GM12878 (cell line): ENCODE results near the gene ACTG1. TPM values are rescaled to one million over a fixed set of nuclear protein-coding genes. Genes with fewer than 3 reads are reported as not detected.

Experiments
- ATAC-seq: fragments of 200-7000 bp; cut with Tn5 transposase; 3 replicates; pipeline ENCODE4 v1.9.1; 2020; ENCODE audit warnings: mild to moderate bottlenecking, moderate library complexity
- BruUV-seq: library from RNA; stranded (reverse); fragments of 400-500 nt; replicated peaks from 2 replicates; lab custom pipeline; 2021; lab: Mats Ljungman, UMichigan
- CTCF ChIA-PET: fragments of 300-600 bp; sonication (Branson Sonifier 250); formaldehyde crosslinking; extraction: SDS; loops from one replicate; lab custom pipeline; 2021; ENCODE audit warnings: inconsistent platforms; lab: Yijun Ruan, JAX
- POLR2A ChIA-PET: fragments of 350-600 bp; formaldehyde crosslinking; extraction: SDS; loops from one replicate; lab custom pipeline; 2021; ENCODE audit warnings: inconsistent platforms; lab: Charles Lee
- RAD21 ChIA-PET: fragments of 300-600 bp; sonication (Branson Sonifier 250); formaldehyde crosslinking; loops from one replicate; lab custom pipeline; 2023; ENCODE audit warnings: antibody characterized with exemption; ENCODE audit not compliant: unreplicated experiment; lab: Charles Lee
- SMC1A ChIA-PET: fragments of 300-600 bp; sonication (Branson Sonifier 250); formaldehyde crosslinking; loops from one replicate; lab custom pipeline; 2023; ENCODE audit not compliant: unreplicated experiment, uncharacterized antibody; lab: Charles Lee
- DNase-seq: peaks from one replicate; pipeline ENCODE4 v3.0.0-alpha.2; 2011; ENCODE audit warnings: low read depth, low spot score
- FAIRE-seq: peaks from 3 replicates; lab custom pipeline; 2011; peaks lifted over from hg19 to GRCh38; lab: Jason Lieb, UNC
- H2AFZ ChIP-seq: 2 replicates; pipeline ENCODE4 v1.6.0; 2011; ENCODE audit warnings: low read depth, low read length, control low read depth; ENCODE audit not compliant: control insufficient read depth
- H3K27ac ChIP-seq: 2 replicates; pipeline ENCODE4 v1.5.1; 2011; ENCODE audit warnings: control low read depth; ENCODE audit not compliant: control insufficient read depth, insufficient read depth
- H3K27me3 ChIP-seq, 2 experiments: replicated peaks in 1 of 2; 2 replicates each; pipeline versions ENCODE4 v1.6.0 to v1.6.1; 2011; ENCODE audit warnings: low read length in 1 of 2; ENCODE audit not compliant: control insufficient read depth in 2 of 2, insufficient read depth in 2 of 2
- H3K36me3 ChIP-seq, 2 experiments: 2 replicates each; pipeline ENCODE4 v1.5.1; 2011; ENCODE audit warnings: low read length in 1 of 2; ENCODE audit not compliant: control insufficient read depth in 2 of 2, insufficient read depth in 2 of 2
- H3K4me1 ChIP-seq: 2 replicates; pipeline ENCODE4 v1.6.1; 2011; ENCODE audit warnings: mild to moderate bottlenecking, low read length, moderate library complexity, mixed read lengths; ENCODE audit not compliant: control insufficient read depth, insufficient read depth
- H3K4me2 ChIP-seq: 2 replicates; pipeline ENCODE4 v1.6.0; 2011; ENCODE audit warnings: control low read depth; ENCODE audit not compliant: control insufficient read depth, insufficient read depth
- H3K4me3 ChIP-seq: fragments of 200-600 bp; sonication (generic); 2 replicates; pipeline ENCODE4 v1.5.1; 2016
- H3K79me2 ChIP-seq: 2 replicates; pipeline ENCODE4 v1.6.0; 2011; ENCODE audit warnings: low read length; ENCODE audit not compliant: control insufficient read depth, insufficient read depth
- H3K9ac ChIP-seq: 2 replicates; pipeline ENCODE4 v1.8.0; 2011; ENCODE audit warnings: low read length, control low read depth, mixed read lengths; ENCODE audit not compliant: control insufficient read depth, insufficient read depth
- H3K9me3 ChIP-seq: replicated peaks from 3 replicates; pipeline ENCODE4 v1.5.1; 2011; ENCODE audit warnings: mild to moderate bottlenecking, low read length; ENCODE audit not compliant: control insufficient read depth, insufficient read depth
- H4K20me1 ChIP-seq: 2 replicates; pipeline ENCODE4 v1.6.0; 2011; ENCODE audit not compliant: control insufficient read depth, insufficient read depth
- HCFC1 ChIP-seq: fragments of 150-350 bp; IDR thresholded peaks from 2 replicates; pipeline ENCODE4 v1.6.1; 2014; ENCODE audit warnings: low read length
- MTA3 ChIP-seq: IDR thresholded peaks from 2 replicates; pipeline ENCODE4 v1.6.1; 2012; ENCODE audit warnings: low read length, inconsistent platforms, borderline replicate concordance
- POU2F2 ChIP-seq: IDR thresholded peaks from 3 replicates; pipeline ENCODE4 v1.6.1; 2011; ENCODE audit warnings: low read depth, mild to moderate bottlenecking, low read length, borderline replicate concordance
- RCOR1 ChIP-seq: conservative IDR thresholded peaks from 2 replicates; pipeline ENCODE4 v1.6.1; 2012; ENCODE audit warnings: low read depth, low read length, improper control_type of control experiment
- SMARCA5 ChIP-seq: fragments of 450-650 bp; IDR thresholded peaks from 2 replicates; pipeline ENCODE4 v1.6.1; 2017; ENCODE audit warnings: mild to moderate bottlenecking
- WGBS: methylation state at CpG from one replicate; pipeline ENCODE4 v1.1.6; 2016; ENCODE audit warnings: low lambda C conversion rate; ENCODE audit not compliant: insufficient replicate concordance, insufficient coverage; ENCODE audit errors: missing lambda C conversion rate; 5-methylcytosine and 5-hydroxymethylcytosine counted together
- in situ Hi-C: fragments of 300-500 bp; cut with MboI; formaldehyde crosslinking; loops from 9 replicates; pipeline ENCODE4 v1.14.3; 2018; ENCODE audit warnings: mixed read lengths
- intact Hi-C: fragments of 100-400 bp; cut with micrococcal nuclease; formaldehyde crosslinking; loops from one replicate; pipeline ENCODE4 v1.14.2; 2022; ENCODE audit not compliant: unreplicated experiment
- polyA plus RNA-seq, 11 experiments: library from polyadenylated mRNA; depleted of rRNA in 4 of 11; unstranded in 6 of 11; stranded (reverse) in 5 of 11; fragments of >200 nt; fragmentation: Nextera tagmentation in 4 of 11; fragmentation: Illumina TruSeq in 1 of 11; extraction: Ambion mirVana in 4 of 11; extraction: Trizol in 1 of 11; gene quantifications; 1 replicate in 1 of 11; 2 replicates in 10 of 11; pipeline versions ENCODE4 v1.2.1 to v1.2.3, GENCODE V29; 2011 to 2016; ENCODE audit warnings: inconsistent platforms in 2 of 11, missing spikeins in 2 of 11, low read depth in 1 of 11
- total RNA-seq, 4 experiments: library from RNA; depleted of rRNA in 3 of 4; stranded (reverse); fragments of >200 nt in 3 of 4; fragmentation: Illumina TruSeq in 1 of 4; extraction: Trizol in 1 of 4; gene quantifications; 2 replicates each; pipeline versions ENCODE4 v1.2.1 to v1.2.3, GENCODE V29; 2013 to 2021
- TF ChIP-seq, protein P1 (sequence below): fragments of 450-650 bp; IDR thresholded peaks from 2 replicates; pipeline ENCODE4 v1.6.1; 2016; ENCODE audit warnings: mild to moderate bottlenecking
- TF ChIP-seq, protein P2 (sequence below): IDR thresholded peaks from 2 replicates; pipeline ENCODE4 v1.6.1; 2012; ENCODE audit warnings: low read depth, low read length, improper control_type of control experiment
- TF ChIP-seq, protein P3 (sequence below): IDR thresholded peaks from 2 replicates; pipeline ENCODE4 v1.6.1; 2012; ENCODE audit warnings: low read length, inconsistent platforms
- TF ChIP-seq, protein P4 (sequence below): fragments of 450-650 bp; IDR thresholded peaks from 2 replicates; pipeline ENCODE4 v1.6.1; 2018; ENCODE audit warnings: mild to moderate bottlenecking, low read depth, moderate library complexity; ENCODE audit not compliant: partially characterized antibody

The ACTG1 gene
- total and polyA plus RNA-seq, 10 of the 15 experiments (the other 5 are each of a cell fraction or from before 2014, with no cell fraction given), result 810 to 6,105 (median 3,650) TPM

DNA sequence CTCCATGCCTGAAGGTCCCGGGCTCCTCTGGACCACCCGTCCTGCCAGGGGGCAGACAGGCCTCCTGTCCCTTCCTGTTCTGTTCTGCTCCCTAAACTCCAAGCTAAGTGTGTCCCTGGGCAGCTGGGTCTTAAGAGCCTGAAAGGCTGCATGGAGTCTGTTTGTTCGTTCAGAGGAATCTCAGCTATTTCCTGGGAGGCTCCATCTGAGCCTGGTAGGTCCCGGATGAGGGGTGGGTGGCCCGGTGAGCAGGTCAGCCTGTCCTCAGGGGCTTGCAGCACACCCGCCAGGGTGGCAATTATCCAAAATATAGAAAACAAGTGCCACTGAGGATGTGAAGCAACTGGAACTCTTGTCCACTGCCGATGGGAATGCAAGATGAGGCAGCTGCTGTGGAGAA is 12.6 kb downstream of the ACTG1 start:
- CTCF ChIA-PET, result interaction anchor here (1.3 kb wide), 1 partner anchor 101 kb away, joined by 3 read pairs; no protein-coding TSS in a partner anchor
- H3K79me2 ChIP-seq, result no peaks in the 10 kb centered on the region
- H4K20me1 ChIP-seq, result no peaks in the 10 kb centered on the region
- in situ Hi-C loops, result no loop called here
- H3K27ac ChIP-seq, result no peak overlapping the region
- DNase-seq (no peak), ATAC-seq (no peak), FAIRE-seq (no peak)
- no peaks in the 10 kb centered on the region for H3K27me3 ChIP-seq
- no peak overlapping the region for H2AFZ ChIP-seq
- H3K9me3 ChIP-seq, result no peaks in the 10 kb centered on the region; the same call in 2 of the 3 replicates
- no peak overlapping the region for H3K9ac ChIP-seq
- POLR2A ChIA-PET, result no interaction called here
- H3K36me3 ChIP-seq, result no peaks in the 10 kb centered on the region
- RAD21 ChIA-PET, result interaction anchor here (1.1 to 1.5 kb wide), 2 partner anchors 11 to 208 kb away, joined by 3 to 4 read pairs; no protein-coding TSS in a partner anchor
- H3K4me1 ChIP-seq, result no peaks in the 10 kb centered on the region
- WGBS, result 43% methylated on average over 7 of the region's 7 CpGs
- H3K4me3 ChIP-seq, result no peak overlapping the region
- SMC1A ChIA-PET, result no interaction called here
- no peak overlapping the region for H3K4me2 ChIP-seq
- no TSS peak for BruUV-seq
- TF ChIP-seq, protein P1, sequence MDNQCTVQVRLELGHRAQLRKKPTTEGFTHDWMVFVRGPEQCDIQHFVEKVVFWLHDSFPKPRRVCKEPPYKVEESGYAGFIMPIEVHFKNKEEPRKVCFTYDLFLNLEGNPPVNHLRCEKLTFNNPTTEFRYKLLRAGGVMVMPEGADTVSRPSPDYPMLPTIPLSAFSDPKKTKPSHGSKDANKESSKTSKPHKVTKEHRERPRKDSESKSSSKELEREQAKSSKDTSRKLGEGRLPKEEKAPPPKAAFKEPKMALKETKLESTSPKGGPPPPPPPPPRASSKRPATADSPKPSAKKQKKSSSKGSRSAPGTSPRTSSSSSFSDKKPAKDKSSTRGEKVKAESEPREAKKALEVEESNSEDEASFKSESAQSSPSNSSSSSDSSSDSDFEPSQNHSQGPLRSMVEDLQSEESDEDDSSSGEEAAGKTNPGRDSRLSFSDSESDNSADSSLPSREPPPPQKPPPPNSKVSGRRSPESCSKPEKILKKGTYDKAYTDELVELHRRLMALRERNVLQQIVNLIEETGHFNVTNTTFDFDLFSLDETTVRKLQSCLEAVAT, result no peak
- intact Hi-C loops, result no loop called here

DNA sequence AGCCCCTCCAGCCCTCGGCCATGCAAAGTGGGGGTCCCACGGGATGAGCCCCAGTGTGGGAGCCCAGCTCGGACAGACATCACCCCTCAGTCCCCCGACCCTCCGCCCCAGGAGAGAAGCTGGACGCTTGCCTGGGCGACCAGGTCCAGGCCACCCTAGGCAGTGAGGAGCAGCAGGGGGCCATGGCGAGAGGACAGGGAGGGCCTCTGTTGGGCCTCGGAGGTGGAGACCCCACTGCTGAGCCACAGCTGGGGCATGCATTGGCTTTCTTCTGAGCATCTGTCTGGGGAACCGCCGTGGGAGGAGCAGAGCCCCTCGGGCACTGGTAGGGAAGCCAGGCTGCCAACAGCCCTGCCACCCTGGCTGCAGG is 13.0 kb downstream of the ACTG1 start:
- Histone ChIP-seq H2AFZ (no peak overlapping the region), H3K4me2 (no peak overlapping the region), H3K9me3 (no peaks in the 10 kb centered on the region; the same call in 2 of the 3 replicates), H3K36me3 (no peaks in the 10 kb centered on the region), H3K27me3 (no peaks in the 10 kb centered on the region), H3K27ac (no peak overlapping the region), H3K4me3 (no peak overlapping the region), H3K79me2 (no peaks in the 10 kb centered on the region), H3K9ac (no peak overlapping the region), H3K4me1 (no peaks in the 10 kb centered on the region), H4K20me1 (no peaks in the 10 kb centered on the region)
- ATAC-seq (no peak), FAIRE-seq (no peak), DNase-seq (no peak)
- 10% methylated on average over 12 of the region's 12 CpGs for WGBS
- in situ Hi-C loops (loop anchor here (25.0 kb wide), 1 partner anchor 362 kb away; no protein-coding TSS in a partner anchor), intact Hi-C loops (no loop called here)
- TF ChIP-seq, protein P2, sequence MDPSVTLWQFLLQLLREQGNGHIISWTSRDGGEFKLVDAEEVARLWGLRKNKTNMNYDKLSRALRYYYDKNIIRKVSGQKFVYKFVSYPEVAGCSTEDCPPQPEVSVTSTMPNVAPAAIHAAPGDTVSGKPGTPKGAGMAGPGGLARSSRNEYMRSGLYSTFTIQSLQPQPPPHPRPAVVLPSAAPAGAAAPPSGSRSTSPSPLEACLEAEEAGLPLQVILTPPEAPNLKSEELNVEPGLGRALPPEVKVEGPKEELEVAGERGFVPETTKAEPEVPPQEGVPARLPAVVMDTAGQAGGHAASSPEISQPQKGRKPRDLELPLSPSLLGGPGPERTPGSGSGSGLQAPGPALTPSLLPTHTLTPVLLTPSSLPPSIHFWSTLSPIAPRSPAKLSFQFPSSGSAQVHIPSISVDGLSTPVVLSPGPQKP, result no peak
- TF ChIP-seq HCFC1, result no peak
- TF ChIP-seq, protein P3, sequence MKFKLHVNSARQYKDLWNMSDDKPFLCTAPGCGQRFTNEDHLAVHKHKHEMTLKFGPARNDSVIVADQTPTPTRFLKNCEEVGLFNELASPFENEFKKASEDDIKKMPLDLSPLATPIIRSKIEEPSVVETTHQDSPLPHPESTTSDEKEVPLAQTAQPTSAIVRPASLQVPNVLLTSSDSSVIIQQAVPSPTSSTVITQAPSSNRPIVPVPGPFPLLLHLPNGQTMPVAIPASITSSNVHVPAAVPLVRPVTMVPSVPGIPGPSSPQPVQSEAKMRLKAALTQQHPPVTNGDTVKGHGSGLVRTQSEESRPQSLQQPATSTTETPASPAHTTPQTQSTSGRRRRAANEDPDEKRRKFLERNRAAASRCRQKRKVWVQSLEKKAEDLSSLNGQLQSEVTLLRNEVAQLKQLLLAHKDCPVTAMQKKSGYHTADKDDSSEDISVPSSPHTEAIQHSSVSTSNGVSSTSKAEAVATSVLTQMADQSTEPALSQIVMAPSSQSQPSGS, result no peak
- TF ChIP-seq MTA3, result no peak
- TF ChIP-seq, protein P4, sequence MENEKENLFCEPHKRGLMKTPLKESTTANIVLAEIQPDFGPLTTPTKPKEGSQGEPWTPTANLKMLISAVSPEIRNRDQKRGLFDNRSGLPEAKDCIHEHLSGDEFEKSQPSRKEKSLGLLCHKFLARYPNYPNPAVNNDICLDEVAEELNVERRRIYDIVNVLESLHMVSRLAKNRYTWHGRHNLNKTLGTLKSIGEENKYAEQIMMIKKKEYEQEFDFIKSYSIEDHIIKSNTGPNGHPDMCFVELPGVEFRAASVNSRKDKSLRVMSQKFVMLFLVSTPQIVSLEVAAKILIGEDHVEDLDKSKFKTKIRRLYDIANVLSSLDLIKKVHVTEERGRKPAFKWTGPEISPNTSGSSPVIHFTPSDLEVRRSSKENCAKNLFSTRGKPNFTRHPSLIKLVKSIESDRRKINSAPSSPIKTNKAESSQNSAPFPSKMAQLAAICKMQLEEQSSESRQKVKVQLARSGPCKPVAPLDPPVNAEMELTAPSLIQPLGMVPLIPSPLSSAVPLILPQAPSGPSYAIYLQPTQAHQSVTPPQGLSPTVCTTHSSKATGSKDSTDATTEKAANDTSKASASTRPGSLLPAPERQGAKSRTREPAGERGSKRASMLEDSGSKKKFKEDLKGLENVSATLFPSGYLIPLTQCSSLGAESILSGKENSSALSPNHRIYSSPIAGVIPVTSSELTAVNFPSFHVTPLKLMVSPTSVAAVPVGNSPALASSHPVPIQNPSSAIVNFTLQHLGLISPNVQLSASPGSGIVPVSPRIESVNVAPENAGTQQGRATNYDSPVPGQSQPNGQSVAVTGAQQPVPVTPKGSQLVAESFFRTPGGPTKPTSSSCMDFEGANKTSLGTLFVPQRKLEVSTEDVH, result no peak
- no peak for TF ChIP-seq POU2F2
- TF ChIP-seq RCOR1, result no peak
- no peak for TF ChIP-seq SMARCA5
- POLR2A ChIA-PET, result no interaction called here
- BruUV-seq, result no TSS peak
- RAD21 ChIA-PET, result interaction anchor here (1.1 to 1.5 kb wide), 2 partner anchors 11 to 208 kb away, joined by 3 to 4 read pairs; no protein-coding TSS in a partner anchor
- CTCF ChIA-PET, result interaction anchor here (1.3 kb wide), 1 partner anchor 101 kb away, joined by 3 read pairs; no protein-coding TSS in a partner anchor
- SMC1A ChIA-PET, result no interaction called here
